SH-SY5Y (cell line): Measurements from ENCODE around the gene PDXP.

Source experiments
- GATA2 ChIP-seq: IDR thresholded peaks from 2 replicates; pipeline ENCODE4 v1.6.1; 2011; ENCODE audit warnings: mild to moderate bottlenecking, low read depth, low read length
- GATA3 ChIP-seq: IDR thresholded peaks from 2 replicates; pipeline ENCODE4 v1.6.1; 2011; ENCODE audit warnings: low read depth, mild to moderate bottlenecking, low read length, moderate library complexity

DNA sequence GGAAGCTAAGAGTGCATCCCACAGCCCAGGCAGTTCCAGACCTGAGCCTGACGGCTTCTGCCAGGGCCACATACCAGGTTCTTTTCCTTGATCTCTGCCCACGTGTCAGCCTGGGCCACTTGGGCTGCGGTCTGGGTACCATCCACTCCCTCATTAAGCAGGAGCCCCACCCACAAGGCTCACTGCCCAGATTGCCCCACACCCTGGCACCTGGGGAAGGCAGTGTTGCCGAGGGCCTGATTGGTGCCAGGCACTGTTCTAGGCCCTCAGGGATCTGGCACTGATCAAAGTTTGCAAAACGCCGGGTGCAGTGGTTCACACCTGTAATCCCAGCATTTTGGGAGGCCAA, 34.5 kb upstream of the PDXP start:
- no peak for TF ChIP-seq GATA3
- no peak for TF ChIP-seq GATA2
